Measurements from ENCODE around the gene SYT15.

The SYT15 gene

GRCh38 chr10:46547541-46548497 lies 31.1 kb upstream of the SYT15 start:
- DNase-seq (ENCODE audit: insufficient read length, low spot score): no peak
- no peak for FAIRE-seq
- no peak for TF ChIP-seq CTCF (IDR thresholded peaks at IDR 0.05; ENCODE audit: insufficient read depth, missing control alignments)

GRCh38 chr10:46548498-46549090 lies 30.3 kb upstream of the SYT15 start:
- TF ChIP-seq CTCF (IDR thresholded peaks at IDR 0.05; ENCODE audit: insufficient read depth, missing control alignments): no peak
- no peak for FAIRE-seq
- DNase-seq (ENCODE audit: insufficient read length, low spot score): no peak

DNA sequence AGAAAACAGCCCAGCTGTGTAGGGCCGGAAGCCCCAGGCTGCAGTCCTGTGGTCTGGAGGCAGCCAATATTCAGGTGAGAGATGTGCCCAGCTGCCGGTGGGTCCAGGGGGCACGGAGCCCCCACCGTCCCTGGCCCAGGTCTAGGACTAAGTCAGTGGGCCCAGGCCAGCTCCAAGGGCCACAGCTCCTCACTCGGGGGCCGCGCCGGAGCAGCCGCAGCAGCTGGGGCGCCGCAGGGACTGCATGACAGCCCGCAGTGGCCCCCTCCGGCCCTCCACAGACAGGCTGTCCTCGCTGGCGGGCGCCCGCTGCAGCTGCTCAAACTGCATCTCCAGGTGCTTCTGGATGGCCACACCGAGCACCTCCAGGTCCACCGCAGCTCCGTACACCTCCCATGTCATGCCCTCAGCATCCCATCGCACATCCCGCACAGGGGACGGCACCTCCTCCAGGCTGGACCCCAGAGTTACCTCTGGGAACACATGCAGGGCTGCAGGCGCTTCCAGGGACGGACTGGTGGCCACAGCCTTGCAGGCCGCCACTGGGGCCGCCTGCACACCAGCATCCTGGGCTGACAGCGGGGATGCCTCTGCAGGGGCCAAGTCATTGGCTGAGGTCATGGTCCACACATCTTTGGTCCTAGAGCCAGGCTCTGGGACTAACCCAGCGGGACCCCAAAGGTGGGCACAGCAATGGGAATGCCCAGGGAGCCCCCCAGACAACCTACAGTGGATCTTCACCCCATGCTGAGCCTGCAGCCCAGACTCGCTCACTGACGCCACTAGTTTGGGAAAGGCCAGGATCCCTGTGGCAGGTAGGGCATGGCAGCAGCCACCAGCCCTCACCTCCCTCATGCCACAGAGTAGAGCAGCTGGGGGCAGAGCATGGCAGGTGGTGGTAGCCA lies 29.5 kb upstream of the SYT15 start:
- DNase-seq (ENCODE audit: insufficient read length, low spot score): no peak
- no peak for TF ChIP-seq CTCF (IDR thresholded peaks at IDR 0.05; ENCODE audit: insufficient read depth, missing control alignments)
- FAIRE-seq: no peak

DNA sequence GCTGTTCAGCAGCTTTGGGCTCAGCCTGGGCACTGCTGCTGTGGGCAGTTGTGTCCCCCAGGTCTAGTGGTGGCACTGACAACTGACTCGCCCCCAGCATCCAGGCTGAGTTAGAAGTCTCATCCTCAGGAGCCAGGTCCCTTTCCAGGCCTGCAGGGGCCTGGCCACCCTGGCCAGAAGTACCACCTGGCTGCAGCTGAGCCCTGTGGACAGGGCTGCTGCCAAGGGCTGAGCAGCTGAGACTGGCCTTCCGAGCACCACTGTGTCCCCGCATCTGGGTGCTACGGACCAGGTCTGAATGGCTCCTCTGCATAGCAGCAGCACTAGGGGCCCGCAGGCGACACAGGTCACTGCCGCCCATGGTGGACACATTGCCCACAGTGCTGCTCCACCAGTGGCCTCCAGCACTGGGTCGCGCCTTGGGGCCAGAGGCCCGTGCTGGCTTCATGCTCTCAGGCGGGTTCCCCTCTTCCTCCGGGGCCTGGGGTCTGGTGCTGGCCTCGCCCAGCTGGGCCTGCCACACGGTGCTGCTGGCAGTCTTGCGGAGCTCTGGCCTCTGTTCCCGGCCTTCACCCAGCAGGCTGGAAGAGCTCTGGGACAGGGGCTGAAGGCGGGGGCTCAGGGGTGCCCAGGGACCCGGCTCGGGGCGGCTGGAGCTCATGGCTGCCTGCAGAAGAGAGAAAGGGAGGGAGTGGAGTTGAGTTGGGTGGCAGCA lies 28.7 kb upstream of the SYT15 start:
- FAIRE-seq: no peak
- no peak for TF ChIP-seq CTCF (IDR thresholded peaks at IDR 0.05; ENCODE audit: insufficient read depth, missing control alignments)
- no peak for DNase-seq (ENCODE audit: insufficient read length, low spot score)

DNA sequence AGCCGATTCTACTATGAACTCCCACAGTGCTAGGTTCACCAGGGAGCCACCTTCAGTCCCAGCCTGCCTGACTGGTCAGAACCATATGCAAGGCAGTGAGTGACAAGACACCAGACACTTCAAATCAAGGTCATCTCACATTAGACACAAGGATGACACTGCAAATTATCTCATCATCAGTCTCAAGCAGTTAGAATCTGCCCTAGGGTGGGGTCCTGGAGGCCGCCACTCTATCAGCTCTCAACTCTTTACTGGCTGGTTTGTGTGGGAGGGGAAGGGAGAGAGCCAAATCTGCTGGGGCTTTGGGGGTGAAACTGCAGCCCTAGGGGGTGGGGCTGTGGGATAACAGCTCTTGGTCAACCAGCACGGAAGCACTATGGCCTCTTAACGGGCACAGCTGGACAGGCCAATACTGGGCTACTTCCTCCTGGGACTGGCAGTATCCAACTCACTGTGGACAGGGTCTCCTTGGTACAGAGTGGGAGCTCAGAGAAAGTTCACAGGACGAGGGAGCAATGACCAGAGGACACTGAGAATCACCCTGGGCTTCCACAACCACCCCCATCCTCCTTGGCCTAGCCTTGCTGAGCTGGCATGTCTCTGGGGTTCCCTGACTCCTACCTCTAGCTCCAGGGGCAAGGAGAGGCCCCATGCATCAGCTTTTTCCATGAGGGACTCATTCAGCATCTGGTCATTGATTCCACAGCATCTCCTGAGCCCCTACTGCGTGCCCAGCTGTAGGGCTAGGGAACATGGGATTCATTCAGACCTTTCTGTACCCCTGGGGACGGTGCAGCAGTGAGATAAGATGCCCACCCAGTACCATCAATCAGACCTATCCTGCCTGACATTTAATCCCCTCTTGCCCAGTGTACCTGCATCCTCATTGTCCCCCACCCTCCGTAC lies 27.9 kb upstream of the SYT15 start:
- FAIRE-seq (no peak), DNase-seq (ENCODE audit: insufficient read length, low spot score) (no peak)

More for the DNA sequence above, 27.9 kb upstream of the SYT15 start:
- TF ChIP-seq CTCF (IDR thresholded peaks at IDR 0.05; ENCODE audit: insufficient read depth, missing control alignments): no peak

Measured in D721Med (cell line).